Kidney epithelial cell (primary cell): ENCODE results near the gene TECPR2. TPM values are rescaled to one million over a fixed set of nuclear protein-coding genes. Genes with fewer than 3 reads are reported as not detected.
"Not testable (repeated sequence)": the region's sequence is repeated elsewhere in the genome, so short reads cannot be mapped to it uniquely, and the experiment has no call there.

Experiments used
- DNase-seq: peaks from one replicate; pipeline ENCODE4 v3.0.0-alpha.2; 2010; ENCODE audit warnings: low read depth
- H3K27me3 ChIP-seq: 2 replicates; pipeline ENCODE4 v1.6.0; 2011; ENCODE audit warnings: low read length; ENCODE audit not compliant: control insufficient read depth, insufficient read depth
- H3K36me3 ChIP-seq: 2 replicates; pipeline ENCODE4 v1.5.1; 2011; ENCODE audit warnings: low read length; ENCODE audit not compliant: control insufficient read depth, insufficient read depth
- H3K4me3 ChIP-seq: 2 replicates; pipeline ENCODE4 v1.5.1; 2011; ENCODE audit warnings: low read depth, mild to moderate bottlenecking, control low read depth, low read length
- total RNA-seq: library from RNA; depleted of rRNA; stranded (reverse); fragments of >200 nt; gene quantifications from 2 replicates; pipeline ENCODE4 v1.2.3, GENCODE V29; 2015
- TF ChIP-seq, protein P1 (sequence below): IDR thresholded peaks from 2 replicates; pipeline ENCODE4 v1.5.1; 2011; ENCODE audit warnings: mild to moderate bottlenecking, moderate library complexity, low read length, control low read depth, inconsistent platforms; ENCODE audit not compliant: insufficient read depth, poor library complexity, severe bottlenecking

TECPR2 gene
- total RNA-seq, 1 donor from 2014 or later: 16.6 TPM

DNA sequence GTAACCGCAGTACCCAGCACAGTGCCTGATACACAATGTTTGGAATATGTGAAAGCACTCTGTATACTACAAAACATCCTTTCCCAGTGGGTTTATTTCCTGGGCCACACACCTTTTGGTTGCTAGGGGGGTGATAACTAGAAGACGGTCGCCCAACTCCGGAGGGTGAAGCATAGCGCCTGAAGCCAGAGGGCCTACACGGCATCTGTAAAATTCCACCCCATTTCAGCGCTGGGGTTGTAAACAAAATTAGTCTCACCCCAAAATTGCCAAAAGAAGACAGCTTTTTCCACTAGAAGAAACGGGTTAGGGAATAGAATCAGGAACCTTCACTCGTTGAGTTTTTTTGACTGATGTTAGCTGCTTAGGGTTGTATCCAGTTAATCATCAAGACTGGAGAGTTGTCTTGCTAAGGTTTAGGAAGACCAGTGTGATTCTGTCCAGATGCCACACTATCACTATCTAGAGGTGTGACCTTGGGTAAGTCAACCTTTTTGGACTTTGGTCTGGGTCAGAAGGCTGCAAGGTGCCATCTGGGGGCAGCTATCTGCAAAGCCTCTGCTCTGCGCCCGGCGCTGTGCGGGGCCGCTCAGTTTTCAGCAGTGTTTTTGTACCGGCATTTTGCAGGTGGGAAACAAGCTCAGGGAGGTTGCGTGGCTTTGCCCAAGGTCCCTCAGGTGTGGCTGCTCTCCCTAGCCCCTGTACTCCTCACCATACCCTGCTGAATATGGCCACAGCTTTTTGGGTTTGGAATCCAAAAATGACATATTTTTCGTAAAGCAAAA lies 41.9 kb upstream of the TECPR2 start:
- H3K4me3 ChIP-seq: peak overlapping the region; percentile 86
- no peaks in the 10 kb centered on the region for H3K27me3 ChIP-seq
- TF ChIP-seq, protein P1, sequence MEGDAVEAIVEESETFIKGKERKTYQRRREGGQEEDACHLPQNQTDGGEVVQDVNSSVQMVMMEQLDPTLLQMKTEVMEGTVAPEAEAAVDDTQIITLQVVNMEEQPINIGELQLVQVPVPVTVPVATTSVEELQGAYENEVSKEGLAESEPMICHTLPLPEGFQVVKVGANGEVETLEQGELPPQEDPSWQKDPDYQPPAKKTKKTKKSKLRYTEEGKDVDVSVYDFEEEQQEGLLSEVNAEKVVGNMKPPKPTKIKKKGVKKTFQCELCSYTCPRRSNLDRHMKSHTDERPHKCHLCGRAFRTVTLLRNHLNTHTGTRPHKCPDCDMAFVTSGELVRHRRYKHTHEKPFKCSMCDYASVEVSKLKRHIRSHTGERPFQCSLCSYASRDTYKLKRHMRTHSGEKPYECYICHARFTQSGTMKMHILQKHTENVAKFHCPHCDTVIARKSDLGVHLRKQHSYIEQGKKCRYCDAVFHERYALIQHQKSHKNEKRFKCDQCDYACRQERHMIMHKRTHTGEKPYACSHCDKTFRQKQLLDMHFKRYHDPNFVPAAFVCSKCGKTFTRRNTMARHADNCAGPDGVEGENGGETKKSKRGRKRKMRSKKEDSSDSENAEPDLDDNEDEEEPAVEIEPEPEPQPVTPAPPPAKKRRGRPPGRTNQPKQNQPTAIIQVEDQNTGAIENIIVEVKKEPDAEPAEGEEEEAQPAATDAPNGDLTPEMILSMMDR: no peak
- no peaks in the 10 kb centered on the region for H3K36me3 ChIP-seq
- DNase-seq: no peak

DNA sequence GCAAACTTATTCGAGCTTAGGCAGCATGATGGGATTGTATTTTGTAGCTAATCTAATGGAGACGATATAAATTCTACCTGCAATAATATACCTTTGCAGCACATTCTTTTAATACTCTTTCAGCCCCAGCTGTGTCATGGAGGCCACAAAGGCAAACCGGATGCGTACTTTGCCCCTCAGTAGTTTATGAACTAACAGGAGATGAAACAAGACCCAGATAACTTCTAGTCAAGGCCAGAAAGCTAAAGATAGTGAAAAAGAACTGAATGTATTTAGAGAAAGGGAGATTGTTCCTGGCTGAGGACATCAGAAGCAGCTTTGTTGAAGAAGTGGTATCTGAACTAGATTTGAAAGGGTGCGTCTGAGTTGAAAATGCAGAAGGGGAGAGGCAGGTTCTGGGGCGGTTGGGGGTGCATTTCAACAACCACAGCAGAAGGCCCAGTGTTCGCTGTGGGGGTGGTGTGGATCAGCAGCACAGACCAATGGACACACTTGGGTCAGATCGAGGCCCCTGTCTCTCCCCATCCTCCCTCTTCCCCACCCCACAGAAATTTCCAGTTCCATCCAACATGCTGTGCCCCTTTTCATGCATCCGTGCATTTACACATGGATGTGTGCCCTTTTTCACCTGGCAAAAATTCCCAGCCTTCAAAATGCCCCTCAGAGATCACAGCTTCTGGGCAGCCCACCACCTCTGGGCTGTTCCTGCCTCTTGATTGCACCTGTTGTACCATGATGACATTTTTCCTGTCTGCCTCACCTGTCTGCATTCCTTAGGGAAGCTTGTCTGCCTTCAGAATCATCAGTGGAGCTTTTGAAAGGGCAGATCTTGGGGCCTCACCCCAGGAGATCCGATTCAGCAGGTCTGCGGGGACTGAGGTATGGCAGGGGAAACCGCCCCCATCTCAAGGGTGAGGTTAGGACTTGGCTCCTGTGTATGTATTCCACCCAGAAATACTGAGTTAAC lies 41.0 kb upstream of the TECPR2 start:
- Histone ChIP-seq H3K27me3 (no peaks in the 10 kb centered on the region), H3K36me3 (no peaks in the 10 kb centered on the region), H3K4me3 (no peak overlapping the region)
- TF ChIP-seq, protein P1: no peak
- no peak for DNase-seq

DNA sequence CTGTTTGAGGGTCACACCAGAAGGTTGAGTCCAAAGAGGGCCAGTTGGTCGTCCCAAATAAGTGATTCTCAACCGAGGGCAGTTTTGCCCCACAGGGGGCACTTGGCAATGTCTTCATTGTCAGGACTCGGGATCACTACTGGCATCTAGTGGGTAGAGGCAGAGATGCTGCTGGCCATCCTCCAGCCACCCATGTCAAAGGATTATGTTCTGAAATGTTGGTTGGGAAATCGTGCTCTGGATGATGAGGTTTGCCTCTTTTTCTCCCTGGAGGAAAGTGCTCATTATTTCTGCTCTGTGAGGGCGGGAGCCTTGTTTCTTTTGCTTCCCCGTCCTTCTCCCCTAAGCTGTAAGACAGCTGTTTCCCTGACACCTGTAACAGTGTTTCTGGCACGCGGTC lies 39.6 kb upstream of the TECPR2 start:
- DNase-seq: peak; percentile 23
- Histone ChIP-seq H3K4me3 (no peak overlapping the region), H3K27me3 (no peaks in the 10 kb centered on the region), H3K36me3 (no peaks in the 10 kb centered on the region)
- TF ChIP-seq, protein P1: peak; percentile 89

GRCh38 chr14:102325791-102326345 lies 36.9 kb upstream of the TECPR2 start:
- DNase-seq: no peak
- no peaks in the 10 kb centered on the region for H3K36me3 ChIP-seq
- H3K4me3 ChIP-seq: no peak overlapping the region
- TF ChIP-seq, protein P1: no peak
- H3K27me3 ChIP-seq: no peaks in the 10 kb centered on the region

- no peaks in the 10 kb centered on the region for H3K36me3 ChIP-seq
- H3K27me3 ChIP-seq: no peaks in the 10 kb centered on the region
Observed at GRCh38 chr14:102326583-102326982, 36.2 kb upstream of the TECPR2 start.

GRCh38 chr14:102329381-102329780 lies 33.4 kb upstream of the TECPR2 start:
- H3K27me3 ChIP-seq, DNase-seq, H3K4me3 ChIP-seq, H3K36me3 ChIP-seq: not testable (repeated sequence)

More at GRCh38 chr14:102326583-102326982, 36.2 kb upstream of the TECPR2 start:
- DNase-seq: no peak
- TF ChIP-seq, protein P1: no peak
- no peak overlapping the region for H3K4me3 ChIP-seq
